Common myeloid progenitor, CD34-positive (primary cell): ENCODE measurements around the gene HSPA12B.

Experiments
- CTCF ChIA-PET: fragments of 350-600 bp; sonication (Branson Sonifier 250); formaldehyde crosslinking; loops from one replicate; lab custom pipeline; 2021; ENCODE audit warnings: antibody characterized with exemption; lab: Charles Lee
- POLR2A ChIA-PET: fragments of 350-600 bp; sonication (Branson Sonifier 250); formaldehyde crosslinking; loops from one replicate; lab custom pipeline; 2021; ENCODE audit warnings: antibody characterized with exemption; lab: Charles Lee
- DNase-seq, 3 donors: peaks; one replicate each; pipeline versions ENCODE4 v3.0.0 to v3.0.0-alpha.2; 2013
- H3K27ac ChIP-seq, 2 experiments: 1 replicate in 1 of 2; 2 replicates in 1 of 2; pipeline ENCODE4 v1.7.0; 2013; ENCODE audit warnings: inconsistent platforms in 2 of 2, low read length in 2 of 2, mild to moderate bottlenecking in 2 of 2, low read depth in 1 of 2, moderate library complexity in 1 of 2; ENCODE audit not compliant: severe bottlenecking in 2 of 2, insufficient read depth in 1 of 2, poor library complexity in 1 of 2
- H3K27me3 ChIP-seq, 5 experiments: replicated peaks in 2 of 5; 1 replicate in 3 of 5; 2 replicates in 2 of 5; pipeline versions ENCODE4 v1.6.1 to v1.7.0; 2013; ENCODE audit warnings: low read length in 4 of 5, mild to moderate bottlenecking in 2 of 5, moderate library complexity in 2 of 5, inconsistent platforms in 1 of 5; ENCODE audit not compliant: insufficient read depth in 5 of 5, control insufficient read depth in 4 of 5
- H3K36me3 ChIP-seq, 4 experiments: 1 replicate in 2 of 4; 2 replicates in 2 of 4; pipeline versions ENCODE4 v1.6.1 to v1.7.0; 2013; ENCODE audit warnings: low read length in 3 of 4, control low read depth in 1 of 4, mild to moderate bottlenecking in 1 of 4; ENCODE audit not compliant: control insufficient read depth in 4 of 4, insufficient read depth in 4 of 4
- H3K4me1 ChIP-seq, 4 experiments: 1 replicate in 3 of 4; 2 replicates in 1 of 4; pipeline versions ENCODE4 v1.6.1 to v1.7.1; 2013; ENCODE audit warnings: low read length in 3 of 4, mild to moderate bottlenecking in 3 of 4, control low read depth in 1 of 4, inconsistent platforms in 1 of 4, moderate library complexity in 1 of 4; ENCODE audit not compliant: control insufficient read depth in 4 of 4, insufficient read depth in 4 of 4; ENCODE audit errors: control extremely low read depth in 1 of 4
- H3K4me3 ChIP-seq, 7 experiments: 1 replicate in 4 of 7; 2 replicates in 3 of 7; pipeline versions ENCODE4 v1.5.1 to v1.7.0; 2013; ENCODE audit warnings: mild to moderate bottlenecking in 7 of 7, low read length in 6 of 7, moderate library complexity in 6 of 7, inconsistent platforms in 2 of 7, low read depth in 2 of 7, control low read depth in 1 of 7; ENCODE audit not compliant: insufficient read depth in 4 of 7, control insufficient read depth in 1 of 7; ENCODE audit errors: extremely low read depth in 1 of 7
- H3K9me3 ChIP-seq, 5 experiments: 1 replicate in 4 of 5; 2 replicates in 1 of 5; pipeline versions ENCODE4 v1.6.1 to v1.7.1; 2013; ENCODE audit warnings: low read length in 4 of 5, mild to moderate bottlenecking in 2 of 5, inconsistent platforms in 1 of 5, low read depth in 1 of 5, moderate library complexity in 1 of 5; ENCODE audit not compliant: control insufficient read depth in 4 of 5, insufficient read depth in 2 of 5; ENCODE audit errors: control extremely low read depth in 1 of 5
- WGBS: methylation state at CpG from one replicate; pipeline ENCODE4 v1.1.5; 2013; ENCODE audit not compliant: insufficient coverage; 5-methylcytosine and 5-hydroxymethylcytosine counted together

HSPA12B gene

GRCh38 chr20:3763671-3764601 is 31.5 kb downstream of the HSPA12B start:
- POLR2A ChIA-PET: no interaction called here
- Histone ChIP-seq H3K4me3 (no peak overlapping the region), H3K4me1 (peaks cover 0 to 51% (median 49%) of the 10 kb centered on the region in 4 experiments), H3K36me3 (peaks cover 0 to 17% (median 2%) of the 10 kb centered on the region in 4 experiments), H3K27me3 (no peaks in the 10 kb centered on the region), H3K9me3 (no peaks in the 10 kb centered on the region), H3K27ac (no peak overlapping the region)
- CTCF ChIA-PET: interaction anchor here (1.3 to 14.5 kb wide), 3 partner anchors 13 to 53 kb away, joined by 3 to 216 read pairs (median 5); no protein-coding TSS in a partner anchor
- no peak for DNase-seq
- WGBS: 95% methylated on average over 8 of the region's 8 CpGs

- DNase-seq: no peak
- H3K27ac ChIP-seq: no peak overlapping the region
- H3K4me3 ChIP-seq: no peak overlapping the region
- ChIA-PET CTCF (interaction anchor here (1.3 to 14.5 kb wide), 5 partner anchors 11 to 54 kb away, joined by 3 to 216 read pairs (median 5); no protein-coding TSS in a partner anchor), POLR2A (no interaction called here)
- H3K36me3 ChIP-seq: peaks cover 0 to 10% (median 0%) of the 10 kb centered on the region in 4 experiments
- no peaks in the 10 kb centered on the region for H3K27me3 ChIP-seq
- 100% methylated on average over 1 of the region's 3 CpGs for WGBS
- peaks cover 0 to 56% (median 51%) of the 10 kb centered on the region in 4 experiments for H3K4me1 ChIP-seq
- H3K9me3 ChIP-seq: no peaks in the 10 kb centered on the region
Measured at GRCh38 chr20:3764659-3765058, 32.2 kb downstream of the HSPA12B start.

GRCh38 chr20:3765171-3765882 is 32.8 kb downstream of the HSPA12B start:
- no peak for DNase-seq
- Histone ChIP-seq H3K4me1 (peaks cover 0 to 63% (median 49%) of the 10 kb centered on the region in 4 experiments), H3K27ac (no peak overlapping the region), H3K36me3 (peaks cover 0 to 8% (median 0%) of the 10 kb centered on the region in 4 experiments), H3K9me3 (no peaks in the 10 kb centered on the region), H3K27me3 (no peaks in the 10 kb centered on the region), H3K4me3 (no peak overlapping the region)
- ChIA-PET POLR2A (no interaction called here), CTCF (interaction anchor here (1.4 to 14.5 kb wide), 5 partner anchors 10 to 54 kb away, joined by 3 to 216 read pairs (median 7); no protein-coding TSS in a partner anchor)
- WGBS: 83% methylated on average over 3 of the region's 3 CpGs

GRCh38 chr20:3766422-3767109 is 34.1 kb downstream of the HSPA12B start:
- 18% methylated on average over 5 of the region's 9 CpGs for WGBS
- Histone ChIP-seq H3K9me3 (no peaks in the 10 kb centered on the region), H3K4me3 (peak overlapping the region in 5 of 7 experiments; percentile 64 to 89 (median 79)), H3K27me3 (no peaks in the 10 kb centered on the region), H3K36me3 (peaks cover 0 to 6% (median 0%) of the 10 kb centered on the region in 4 experiments), H3K27ac (no peak overlapping the region), H3K4me1 (peaks cover 2 to 63% (median 37%) of the 10 kb centered on the region in 4 experiments)
- ChIA-PET POLR2A (no interaction called here), CTCF (interaction anchor here (1.0 to 14.5 kb wide), 4 partner anchors 9 to 50 kb away, joined by 3 to 216 read pairs (median 10); no protein-coding TSS in a partner anchor)
- no peak for DNase-seq

GRCh38 chr20:3767110-3767426 is 34.6 kb downstream of the HSPA12B start:
- ChIA-PET CTCF (interaction anchor here (1.0 to 14.5 kb wide), 4 partner anchors 9 to 51 kb away, joined by 3 to 216 read pairs (median 10); no protein-coding TSS in a partner anchor), POLR2A (no interaction called here)
- H3K4me3 ChIP-seq: peak overlapping the region; percentile 37 to 89 (median 68)
- peaks cover 0 to 3% (median 0%) of the 10 kb centered on the region in 4 experiments for H3K36me3 ChIP-seq
- no peaks in the 10 kb centered on the region for H3K27me3 ChIP-seq
- peaks cover 2 to 63% (median 35%) of the 10 kb centered on the region in 4 experiments for H3K4me1 ChIP-seq
- peak in 1 of 3 donors; percentile 49 for DNase-seq
- H3K27ac ChIP-seq: no peak overlapping the region
- 1% methylated on average over 10 of the region's 21 CpGs for WGBS
- no peaks in the 10 kb centered on the region for H3K9me3 ChIP-seq

- Histone ChIP-seq H3K4me3 (peak within 1 kb of the TSS; percentile 37 to 89 (median 68)), H3K9me3 (no peaks in the 10 kb centered on the region), H3K4me1 (peaks cover 2 to 63% (median 35%) of the 10 kb centered on the region in 4 experiments), H3K27ac (peak within 1 kb of the TSS; percentile 72 to 90), H3K27me3 (no peaks in the 10 kb centered on the region), H3K36me3 (peaks cover 0 to 3% (median 0%) of the 10 kb centered on the region in 4 experiments)
- WGBS: 0% methylated on average over 58 of the region's 80 CpGs
- POLR2A ChIA-PET: no interaction called here
- CTCF ChIA-PET: interaction anchor here (0.7 to 14.5 kb wide), 13 partner anchors 11 to 89 kb away, joined by 3 to 216 read pairs (median 4); partner anchors contain the start of genes AP5S1, CDC25B and SPEF1
- DNase-seq: peak; percentile 96 to 98 (median 98)
Measured at GRCh38 chr20:3767427-3768341, 35.2 kb downstream of the HSPA12B start, which contains the start of gene ADISSP. Gene ADISSP (minus strand): TSS chr20:3767753. CDS start chr20:3760100, 7,653 bp downstream.
